Measurements from ENCODE around the gene TMEM121. TPM values are rescaled to one million over a fixed set of nuclear protein-coding genes. Genes with fewer than 3 reads are reported as not detected.

Gene TMEM121
- total and polyA plus RNA-seq, 2 of the 8 experiments (the other 6 are each of a cell fraction or from before 2014, with no cell fraction given): 1.9 TPM; not detected in 1

GRCh38 chr14:105484069-105484996 lies 42.0 kb upstream of the TMEM121 start (continued):
- TF ChIP-seq TAF1 (IDR thresholded peaks at IDR 0.05; ENCODE audit: low read depth, low read length) (no peak), KDM4A (IDR thresholded peaks at IDR 0.05; ENCODE audit: low read depth, low read length, severe bottlenecking) (no peak), FOSL1 (IDR thresholded peaks at IDR 0.05; ENCODE audit: insufficient read depth, low read depth, low read length) (no peak), TEAD4 (IDR thresholded peaks at IDR 0.05; ENCODE audit: low read depth, low read length) (no peak), POU5F1 (IDR thresholded peaks at IDR 0.05; ENCODE audit: low read depth, low read length) (no peak), CHD1 (IDR thresholded peaks at IDR 0.05; ENCODE audit: low read depth, low read length) (no peak), CREB1 (IDR thresholded peaks at IDR 0.05) (no peak), RAD21 (IDR thresholded peaks at IDR 0.05 in 1 of 2, conservative IDR thresholded peaks at IDR 0.05 in 1 of 2; ENCODE audit: low read depth in 2 of 2, low read length in 2 of 2) (no peak), SP4 (IDR thresholded peaks at IDR 0.05; ENCODE audit: low read length) (no peak), MAX (IDR thresholded peaks at IDR 0.05) (no peak), CEBPB (IDR thresholded peaks at IDR 0.05; ENCODE audit: low read depth, low read length) (no peak)

All from H1 (cell line).